ENCODE measurements around the gene DOCK8. TPM values are rescaled to one million over a fixed set of nuclear protein-coding genes. Genes with fewer than 3 reads are reported as not detected.

Gene DOCK8
- total RNA-seq, 1 experiment from 2014 or later, result 1.4 TPM

DNA sequence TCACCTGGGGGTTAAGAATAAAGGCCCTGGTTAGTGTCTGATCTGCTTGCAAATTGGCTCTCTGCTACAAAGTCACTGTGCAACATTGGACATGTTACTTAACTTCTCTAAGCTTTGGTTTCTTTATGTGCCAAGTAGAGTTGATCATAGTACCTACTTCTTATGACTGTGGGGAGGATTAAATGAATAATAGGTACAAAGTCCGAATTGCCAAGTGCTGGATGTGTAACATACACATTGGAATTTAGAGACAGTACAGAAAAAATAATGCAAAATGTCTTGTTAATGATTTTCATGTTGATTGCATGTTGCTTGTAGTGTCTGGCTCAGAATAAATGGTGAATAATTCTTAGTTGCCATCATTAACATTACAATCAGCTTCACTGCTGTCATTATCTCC, 2.2 kb downstream of the DOCK8 start:
- H3K27ac ChIP-seq (ENCODE audit: insufficient read length, low read depth, low read length), result no peak overlapping the region
- H3K4me1 ChIP-seq (ENCODE audit: insufficient read depth, low read length), result no peaks in the 10 kb centered on the region
- TF ChIP-seq, protein P1, sequence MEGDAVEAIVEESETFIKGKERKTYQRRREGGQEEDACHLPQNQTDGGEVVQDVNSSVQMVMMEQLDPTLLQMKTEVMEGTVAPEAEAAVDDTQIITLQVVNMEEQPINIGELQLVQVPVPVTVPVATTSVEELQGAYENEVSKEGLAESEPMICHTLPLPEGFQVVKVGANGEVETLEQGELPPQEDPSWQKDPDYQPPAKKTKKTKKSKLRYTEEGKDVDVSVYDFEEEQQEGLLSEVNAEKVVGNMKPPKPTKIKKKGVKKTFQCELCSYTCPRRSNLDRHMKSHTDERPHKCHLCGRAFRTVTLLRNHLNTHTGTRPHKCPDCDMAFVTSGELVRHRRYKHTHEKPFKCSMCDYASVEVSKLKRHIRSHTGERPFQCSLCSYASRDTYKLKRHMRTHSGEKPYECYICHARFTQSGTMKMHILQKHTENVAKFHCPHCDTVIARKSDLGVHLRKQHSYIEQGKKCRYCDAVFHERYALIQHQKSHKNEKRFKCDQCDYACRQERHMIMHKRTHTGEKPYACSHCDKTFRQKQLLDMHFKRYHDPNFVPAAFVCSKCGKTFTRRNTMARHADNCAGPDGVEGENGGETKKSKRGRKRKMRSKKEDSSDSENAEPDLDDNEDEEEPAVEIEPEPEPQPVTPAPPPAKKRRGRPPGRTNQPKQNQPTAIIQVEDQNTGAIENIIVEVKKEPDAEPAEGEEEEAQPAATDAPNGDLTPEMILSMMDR (conservative IDR thresholded peaks at IDR 0.05), result no peak
- no peak overlapping the region for H3K9ac ChIP-seq (ENCODE audit: extremely low read depth, insufficient read length, low read length)
- no peak overlapping the region for H4K5ac ChIP-seq (ENCODE audit: insufficient read length, low read depth, low read length)
- no peaks in the 10 kb centered on the region; the same call in 1 of the 2 replicates for H3K27me3 ChIP-seq (ENCODE audit: insufficient read depth, low read length)
- Mint-ChIP-seq H3K27me3 (ENCODE audit: low read depth) (peaks cover 24% of the 10 kb centered on the region), H3K27ac (no peak overlapping the region), H3K4me3 (no peak overlapping the region), H3K9me3 (no peaks in the 10 kb centered on the region), H3K4me1 (peaks cover 4 to 8% of the 10 kb centered on the region in 2 experiments), H3K36me3 (ENCODE audit: insufficient read depth in 1 of 3, low read depth in 3 of 3) (no peaks in the 10 kb centered on the region)
- H3K79me1 ChIP-seq (ENCODE audit: insufficient read depth, low read depth, low read length, poor library complexity, severe bottlenecking), result no peaks in the 10 kb centered on the region
- no peak overlapping the region for H4K91ac ChIP-seq (ENCODE audit: insufficient read length, low read depth, low read length)
- H3K14ac ChIP-seq (ENCODE audit: insufficient read depth, low read length), result no peak overlapping the region
- H2BK15ac ChIP-seq (ENCODE audit: low read depth, low read length), result no peak overlapping the region
- no peaks in the 10 kb centered on the region for H3K79me2 ChIP-seq (ENCODE audit: insufficient read depth, low read length)
- H3K4ac ChIP-seq (ENCODE audit: low read depth, low read length), result no peak overlapping the region
- H3K4me2 ChIP-seq (ENCODE audit: insufficient read depth, insufficient read length, low read length), result no peak overlapping the region
- no CpG with 5 or more reads among the region's 1 CpG for WGBS (ENCODE audit: extremely low coverage, insufficient read length, low lambda C conversion rate)
- no peak overlapping the region for H2BK20ac ChIP-seq (ENCODE audit: low read depth, low read length, poor library complexity, severe bottlenecking)
- H4K20me1 ChIP-seq (ENCODE audit: control insufficient read depth, insufficient read depth, insufficient read length), result no peaks in the 10 kb centered on the region
- H3K23ac ChIP-seq (ENCODE audit: insufficient read length, low read depth, low read length), result no peak overlapping the region
- H2BK120ac ChIP-seq (ENCODE audit: low read depth, low read length, poor library complexity, severe bottlenecking), result no peak overlapping the region
- no peak overlapping the region for H2AFZ ChIP-seq (ENCODE audit: low read length)
- H2BK5ac ChIP-seq (ENCODE audit: insufficient read length, low read length), result no peak overlapping the region
- no peaks in the 10 kb centered on the region for H3K23me2 ChIP-seq (ENCODE audit: insufficient read length, low read depth, low read length, poor library complexity, severe bottlenecking)
- H3K9me3 ChIP-seq (ENCODE audit: control insufficient read depth, low read depth, low read length), result no peaks in the 10 kb centered on the region
- no peak overlapping the region for H3T11ph ChIP-seq (ENCODE audit: low read length)
- no peak overlapping the region for H3K56ac ChIP-seq (ENCODE audit: insufficient read length, low read depth, low read length)
- no peak overlapping the region for H4K8ac ChIP-seq (replicated peaks; ENCODE audit: insufficient read length, low read depth, low read length)
- H2AK5ac ChIP-seq (ENCODE audit: insufficient read length, low read length), result no peak overlapping the region
- no peak for DNase-seq
- no peak overlapping the region for H3K18ac ChIP-seq (ENCODE audit: insufficient read length, low read depth, low read length)
- H2BK12ac ChIP-seq (ENCODE audit: insufficient read length, low read depth, low read length), result no peak overlapping the region
